SK-N-SH (cell line): Measurements from ENCODE around the gene WFDC2. TPM values are rescaled to one million over a fixed set of nuclear protein-coding genes. Genes with fewer than 3 reads are reported as not detected.

Experiments
- CTCF ChIA-PET: fragments of 300-600, 350-600 bp; formaldehyde crosslinking; extraction: SDS; loops from one replicate; lab custom pipeline; 2021; lab: Yijun Ruan, JAX
- POLR2A ChIA-PET: fragments of 350-600 bp; sonication (Branson Sonifier 250); formaldehyde crosslinking; extraction: SDS; loops from one replicate; lab custom pipeline; 2020; ENCODE audit warnings: antibody characterized with exemption, inconsistent platforms; lab: Yijun Ruan, JAX
- DNase-seq: peaks from one replicate; pipeline ENCODE4 v3.0.0; 2012
- H2AFZ ChIP-seq: fragments of 200-600 bp; sonication (generic); 2 replicates; pipeline ENCODE4 v1.8.1; 2016; ENCODE audit warnings: antibody characterized with exemption, mild to moderate bottlenecking, low read depth
- H3F3A ChIP-seq: fragments of 200-600 bp; sonication (generic); replicated peaks from 2 replicates; pipeline ENCODE3; 2016; ENCODE audit warnings: antibody characterized with exemption, mild to moderate bottlenecking; ENCODE audit not compliant: insufficient read depth
- H3K27ac ChIP-seq, 2 experiments: fragments of 200-500 bp in 1 of 2; fragments of 200-600 bp in 1 of 2; sonication (Bioruptor generic) in 1 of 2; sonication (generic), shearing (Covaris generic) in 1 of 2; 2 replicates each; pipeline versions ENCODE4 v1.5.1 to v1.6.1; 2014 to 2016; ENCODE audit warnings: low read depth in 2 of 2, inconsistent platforms in 1 of 2, low read length in 1 of 2, mild to moderate bottlenecking in 1 of 2, mixed read lengths in 1 of 2
- H3K27me3 ChIP-seq: fragments of 200-600 bp; sonication (generic), shearing (Covaris generic); 2 replicates; pipeline ENCODE4 v1.6.1; 2016; ENCODE audit warnings: mixed run types; ENCODE audit not compliant: insufficient read depth
- H3K36me3 ChIP-seq, 2 experiments: fragments of 200-500 bp in 1 of 2; fragments of 200-600 bp in 1 of 2; sonication (Bioruptor generic) in 1 of 2; sonication (generic) in 1 of 2; replicated peaks in 1 of 2; 2 replicates each; pipeline versions ENCODE3 to v1.5.1; 2014 to 2016; ENCODE audit warnings: low read length in 1 of 2, mild to moderate bottlenecking in 1 of 2; ENCODE audit not compliant: insufficient read depth in 2 of 2, control insufficient read depth in 1 of 2
- H3K4me1 ChIP-seq, 2 experiments: fragments of 200-500 bp in 1 of 2; fragments of 200-600 bp in 1 of 2; sonication (Bioruptor generic) in 1 of 2; sonication (generic), shearing (Covaris generic) in 1 of 2; 2 replicates each; pipeline versions ENCODE4 v1.5.1 to v1.6.1; 2014 to 2016; ENCODE audit warnings: low read depth in 1 of 2, low read length in 1 of 2, mixed run types in 1 of 2; ENCODE audit not compliant: insufficient read depth in 2 of 2, control insufficient read depth in 1 of 2
- H3K4me2 ChIP-seq: fragments of 200-600 bp; sonication (generic), shearing (Covaris generic); 2 replicates; pipeline ENCODE4 v1.6.1; 2017; ENCODE audit warnings: mixed run types
- H3K4me3 ChIP-seq, 2 experiments: fragments of 200-500 bp in 1 of 2; fragments of 200-600 bp in 1 of 2; sonication (Bioruptor generic) in 1 of 2; sonication (generic), shearing (Covaris generic) in 1 of 2; 2 replicates each; pipeline versions ENCODE4 v1.5.1 to v1.8.1; 2014 to 2016; ENCODE audit warnings: low read depth in 2 of 2, inconsistent platforms in 1 of 2, low read length in 1 of 2, mild to moderate bottlenecking in 1 of 2, mixed read lengths in 1 of 2, moderate library complexity in 1 of 2
- H3K79me2 ChIP-seq: fragments of 200-600 bp; sonication (generic); 2 replicates; pipeline ENCODE4 v1.8.1; 2017; ENCODE audit warnings: mild to moderate bottlenecking; ENCODE audit not compliant: insufficient read depth
- H3K9ac ChIP-seq: fragments of 200-600 bp; sonication (generic); 2 replicates; pipeline ENCODE4 v1.6.1; 2017; ENCODE audit warnings: mixed run types
- H3K9me2 ChIP-seq: fragments of 200-600 bp; sonication (generic); 2 replicates; pipeline ENCODE4 v1.6.1; 2017; ENCODE audit warnings: mixed run types
- H3K9me3 ChIP-seq: fragments of 200-600 bp; sonication (generic); 2 replicates; pipeline ENCODE4 v1.6.1; 2017; ENCODE audit warnings: mixed run types, mild to moderate bottlenecking, moderate library complexity
- H4K20me1 ChIP-seq: fragments of 200-600 bp; sonication (generic); 2 replicates; pipeline ENCODE4 v1.6.1; 2017; ENCODE audit warnings: mild to moderate bottlenecking, mixed run types; ENCODE audit not compliant: insufficient read depth
- CHD2 ChIP-seq: fragments of 150-350 bp; IDR thresholded peaks from 2 replicates; pipeline ENCODE4 v1.6.1; 2018; ENCODE audit warnings: low read length; ENCODE audit not compliant: partially characterized antibody
- FOSL2 ChIP-seq: IDR thresholded peaks from 2 replicates; pipeline ENCODE4 v1.4.0; 2012; ENCODE audit warnings: low read depth, mild to moderate bottlenecking, moderate library complexity, borderline replicate concordance
- PBX3 ChIP-seq: IDR thresholded peaks from 2 replicates; pipeline ENCODE4; 2012
- POLR2AphosphoS5 ChIP-seq: IDR thresholded peaks from 2 replicates; pipeline ENCODE4 v1.6.1; 2012; ENCODE audit warnings: low read depth, low read length
- RAD21 ChIP-seq: IDR thresholded peaks from 2 replicates; pipeline ENCODE4 v1.6.1; 2012; ENCODE audit warnings: mild to moderate bottlenecking, low read length
- REST ChIP-seq: IDR thresholded peaks from 2 replicates; pipeline ENCODE4 v1.6.1; 2012; ENCODE audit warnings: mild to moderate bottlenecking, low read depth, low read length, moderate library complexity
- TCF12 ChIP-seq: IDR thresholded peaks from 2 replicates; pipeline ENCODE4 v1.4.0; 2012
- WGBS: methylation state at CpG from one replicate; pipeline ENCODE4 v1.1.6; 2017; ENCODE audit warnings: low lambda C conversion rate; 5-methylcytosine and 5-hydroxymethylcytosine counted together
- polyA plus RNA-seq, 3 experiments: library from polyadenylated mRNA; depleted of rRNA; stranded (reverse); fragments of >200 nt; gene quantifications; 2 replicates each; pipeline ENCODE4 v1.2.3, GENCODE V29; 2012

WFDC2 gene
- polyA plus RNA-seq, 1 of the 3 experiments (the other 2 are of a cell fraction) = 0.21 TPM

GRCh38 chr20:45515147-45515913 lies 45.8 kb downstream of the WFDC2 start, which contains the start of gene SPINT3:
TSS of gene SPINT3 (minus strand) at chr20:45515622. CDS start at chr20:45515608, 14 bp downstream.
- Histone ChIP-seq H3K4me3 (no peak within 1 kb of the TSS), H3K27me3 (no peaks in the 10 kb centered on the region; the same call in none of the 2 replicates), H3K4me2 (no peak within 1 kb of the TSS), H3K36me3 (no peaks in the 10 kb centered on the region), H3K4me1 (no peaks in the 10 kb centered on the region), H4K20me1 (no peaks in the 10 kb centered on the region), H3K79me2 (no peaks in the 10 kb centered on the region), H2AFZ (no peak within 1 kb of the TSS), H3K27ac (no peak within 1 kb of the TSS), H3F3A (no peaks in the 10 kb centered on the region), H3K9me2 (no peaks in the 10 kb centered on the region), H3K9me3 (no peaks in the 10 kb centered on the region), H3K9ac (no peak within 1 kb of the TSS)
- POLR2A ChIA-PET = no interaction called here
- DNase-seq = no peak
- TF ChIP-seq PBX3 = no peak
- no peak for TF ChIP-seq FOSL2
- TF ChIP-seq RAD21 = no peak
- TF ChIP-seq POLR2AphosphoS5 = no peak
- TF ChIP-seq TCF12 = no peak
- peak; percentile 86 for TF ChIP-seq REST
- CTCF ChIA-PET = interaction anchor here (0.6 kb wide), 1 partner anchor 23 kb away, joined by 4 read pairs; no protein-coding TSS in a partner anchor
- 5% methylated on average over 5 of the region's 5 CpGs for WGBS

- Histone ChIP-seq H3K4me3 (no peak overlapping the region), H3K4me1 (no peaks in the 10 kb centered on the region), H3K9me3 (no peaks in the 10 kb centered on the region), H3K4me2 (no peak overlapping the region), H3K36me3 (no peaks in the 10 kb centered on the region), H3F3A (no peaks in the 10 kb centered on the region), H3K79me2 (no peaks in the 10 kb centered on the region), H2AFZ (no peak overlapping the region), H3K27ac (no peak overlapping the region), H4K20me1 (no peaks in the 10 kb centered on the region), H3K27me3 (no peaks in the 10 kb centered on the region; the same call in 1 of the 2 replicates), H3K9ac (no peak overlapping the region), H3K9me2 (no peaks in the 10 kb centered on the region)
- 6% methylated on average over 2 of the region's 2 CpGs for WGBS
- no peak for DNase-seq
- POLR2A ChIA-PET = no interaction called here
- no peak for TF ChIP-seq CHD2
- CTCF ChIA-PET = no interaction called here
Observed at GRCh38 chr20:45518282-45518681, 48.7 kb downstream of the WFDC2 start.
